Measurements from ENCODE around the gene CA5A. TPM values are rescaled to one million over a fixed set of nuclear protein-coding genes. Genes with fewer than 3 reads are reported as not detected.

Gene CA5A
- total RNA-seq, 1 donor from 2014 or later = not detected

DNA sequence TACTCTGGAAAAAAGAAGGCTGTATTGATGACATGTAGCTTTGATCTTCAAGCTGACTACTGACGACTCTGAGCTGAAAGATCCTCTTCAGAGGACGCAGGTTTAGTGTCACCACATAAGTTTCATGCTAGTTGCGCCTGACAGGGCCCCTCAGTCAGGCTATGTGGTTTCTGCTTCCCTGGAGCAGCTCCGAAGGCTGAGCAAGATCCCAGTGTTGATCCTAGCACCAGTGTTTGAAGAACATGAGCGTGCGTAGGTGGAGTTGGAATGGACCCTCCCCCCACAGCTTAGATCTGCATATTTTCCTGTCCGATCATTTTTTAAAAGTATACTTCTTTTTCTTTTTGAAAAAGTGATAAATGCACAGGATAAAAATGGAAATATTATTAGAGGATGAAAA is 32.2 kb upstream of the CA5A start:
- H3K27me3 ChIP-seq (ENCODE audit: insufficient read depth, low read length) = no peaks in the 10 kb centered on the region
- peak overlapping the region; percentile 78 for H3K4me3 Mint-ChIP-seq (ENCODE audit: unreplicated experiment)
- peaks cover 40% of the 10 kb centered on the region for H3K4me1 Mint-ChIP-seq (ENCODE audit: low read depth, unreplicated experiment)
- TF ChIP-seq, protein P1, sequence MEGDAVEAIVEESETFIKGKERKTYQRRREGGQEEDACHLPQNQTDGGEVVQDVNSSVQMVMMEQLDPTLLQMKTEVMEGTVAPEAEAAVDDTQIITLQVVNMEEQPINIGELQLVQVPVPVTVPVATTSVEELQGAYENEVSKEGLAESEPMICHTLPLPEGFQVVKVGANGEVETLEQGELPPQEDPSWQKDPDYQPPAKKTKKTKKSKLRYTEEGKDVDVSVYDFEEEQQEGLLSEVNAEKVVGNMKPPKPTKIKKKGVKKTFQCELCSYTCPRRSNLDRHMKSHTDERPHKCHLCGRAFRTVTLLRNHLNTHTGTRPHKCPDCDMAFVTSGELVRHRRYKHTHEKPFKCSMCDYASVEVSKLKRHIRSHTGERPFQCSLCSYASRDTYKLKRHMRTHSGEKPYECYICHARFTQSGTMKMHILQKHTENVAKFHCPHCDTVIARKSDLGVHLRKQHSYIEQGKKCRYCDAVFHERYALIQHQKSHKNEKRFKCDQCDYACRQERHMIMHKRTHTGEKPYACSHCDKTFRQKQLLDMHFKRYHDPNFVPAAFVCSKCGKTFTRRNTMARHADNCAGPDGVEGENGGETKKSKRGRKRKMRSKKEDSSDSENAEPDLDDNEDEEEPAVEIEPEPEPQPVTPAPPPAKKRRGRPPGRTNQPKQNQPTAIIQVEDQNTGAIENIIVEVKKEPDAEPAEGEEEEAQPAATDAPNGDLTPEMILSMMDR (IDR thresholded peaks at IDR 0.05; ENCODE audit: insufficient read depth, low read depth, low read length) = no peak
- no peak for TF ChIP-seq EZH2 (IDR thresholded peaks at IDR 0.05; ENCODE audit: insufficient read depth, low read length)
- H4K20me1 ChIP-seq (ENCODE audit: insufficient read depth, low read length) = no peaks in the 10 kb centered on the region
- H3K27me3 Mint-ChIP-seq (ENCODE audit: low read depth, unreplicated experiment) = no peaks in the 10 kb centered on the region
- H3K27ac ChIP-seq (ENCODE audit: low read depth, low read length) = peak overlapping the region; percentile 55
- DNase-seq (ENCODE audit: low read depth) (peak; percentile 93), FAIRE-seq (no peak)
- H3K27ac Mint-ChIP-seq (ENCODE audit: unreplicated experiment) = peak overlapping the region; percentile 91
- peak overlapping the region; percentile 41 for H3K9ac ChIP-seq (ENCODE audit: low read length)
- peaks cover 43% of the 10 kb centered on the region for H3K4me1 ChIP-seq (ENCODE audit: insufficient read depth, low read length)
- peak overlapping the region; percentile 44 for H3K4me2 ChIP-seq (ENCODE audit: low read length)
- peaks cover 27% of the 10 kb centered on the region for H3K36me3 Mint-ChIP-seq (ENCODE audit: low read depth, unreplicated experiment)
- peaks cover 72% of the 10 kb centered on the region for H3K79me2 ChIP-seq (ENCODE audit: insufficient read depth, low read length)
- H3K9me3 Mint-ChIP-seq (ENCODE audit: unreplicated experiment) = peaks cover 16% of the 10 kb centered on the region
- peaks cover 6% of the 10 kb centered on the region for H3K9me3 ChIP-seq (ENCODE audit: insufficient read depth, low read depth, low read length)
- H2AFZ ChIP-seq (ENCODE audit: low read depth, low read length) = no peak overlapping the region
- no peaks in the 10 kb centered on the region for H3K36me3 ChIP-seq (ENCODE audit: insufficient read depth, low read length)
- H3K4me3 ChIP-seq (ENCODE audit: insufficient read depth, low read depth, low read length) = no peak overlapping the region

DNA sequence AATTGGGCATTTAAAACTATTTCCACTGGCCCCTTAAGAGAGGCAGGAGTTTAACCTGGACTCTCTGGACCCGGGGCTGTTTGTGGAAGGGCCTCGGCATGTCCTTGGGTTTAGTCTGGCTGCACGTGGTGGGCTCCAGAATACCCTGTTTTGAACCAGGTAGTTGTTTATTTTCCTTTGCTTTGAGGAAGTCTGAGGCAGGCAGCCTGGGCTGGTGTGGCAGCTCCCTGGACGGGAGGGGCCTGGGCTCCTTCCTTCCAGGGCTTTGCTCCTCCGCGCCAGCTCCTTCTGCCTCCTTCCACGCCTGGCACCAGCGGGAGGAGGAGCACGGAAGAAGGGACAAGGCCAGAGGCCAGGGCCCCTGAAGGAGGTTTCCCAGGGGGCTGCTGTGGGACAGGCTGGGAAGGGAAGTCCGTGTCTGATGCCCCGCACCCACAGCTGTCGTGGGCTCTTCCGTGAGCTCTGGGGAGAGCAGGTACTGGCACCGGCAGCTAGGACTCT is 30.4 kb upstream of the CA5A start:
- no peaks in the 10 kb centered on the region for H3K36me3 ChIP-seq (ENCODE audit: insufficient read depth, low read length)
- peaks cover 3% of the 10 kb centered on the region for H3K9me3 ChIP-seq (ENCODE audit: insufficient read depth, low read depth, low read length)
- H3K27ac ChIP-seq (ENCODE audit: low read depth, low read length) = peak overlapping the region; percentile 63
- DNase-seq (ENCODE audit: low read depth) (no peak), FAIRE-seq (no peak)
- H3K4me1 Mint-ChIP-seq (ENCODE audit: low read depth, unreplicated experiment) = peaks cover 50% of the 10 kb centered on the region
- peak overlapping the region; percentile 58 for H3K27ac Mint-ChIP-seq (ENCODE audit: unreplicated experiment)
- H2AFZ ChIP-seq (ENCODE audit: low read depth, low read length) = no peak overlapping the region
- H3K27me3 Mint-ChIP-seq (ENCODE audit: low read depth, unreplicated experiment) = no peaks in the 10 kb centered on the region
- H3K27me3 ChIP-seq (ENCODE audit: insufficient read depth, low read length) = no peaks in the 10 kb centered on the region
- H3K79me2 ChIP-seq (ENCODE audit: insufficient read depth, low read length) = peaks cover 71% of the 10 kb centered on the region
- peaks cover 5% of the 10 kb centered on the region for H3K9me3 Mint-ChIP-seq (ENCODE audit: unreplicated experiment)
- no peak overlapping the region for H3K4me3 Mint-ChIP-seq (ENCODE audit: unreplicated experiment)
- TF ChIP-seq, protein P1 (IDR thresholded peaks at IDR 0.05; ENCODE audit: insufficient read depth, low read depth, low read length) = no peak
- TF ChIP-seq EZH2 (IDR thresholded peaks at IDR 0.05; ENCODE audit: insufficient read depth, low read length) = no peak
- peaks cover 54% of the 10 kb centered on the region for H3K4me1 ChIP-seq (ENCODE audit: insufficient read depth, low read length)
- H3K36me3 Mint-ChIP-seq (ENCODE audit: low read depth, unreplicated experiment) = peaks cover 17% of the 10 kb centered on the region
- H3K9ac ChIP-seq (ENCODE audit: low read length) = peak overlapping the region; percentile 46
- no peaks in the 10 kb centered on the region for H4K20me1 ChIP-seq (ENCODE audit: insufficient read depth, low read length)
- H3K4me3 ChIP-seq (ENCODE audit: insufficient read depth, low read depth, low read length) = no peak overlapping the region
- H3K4me2 ChIP-seq (ENCODE audit: low read length) = peak overlapping the region; percentile 48

DNA sequence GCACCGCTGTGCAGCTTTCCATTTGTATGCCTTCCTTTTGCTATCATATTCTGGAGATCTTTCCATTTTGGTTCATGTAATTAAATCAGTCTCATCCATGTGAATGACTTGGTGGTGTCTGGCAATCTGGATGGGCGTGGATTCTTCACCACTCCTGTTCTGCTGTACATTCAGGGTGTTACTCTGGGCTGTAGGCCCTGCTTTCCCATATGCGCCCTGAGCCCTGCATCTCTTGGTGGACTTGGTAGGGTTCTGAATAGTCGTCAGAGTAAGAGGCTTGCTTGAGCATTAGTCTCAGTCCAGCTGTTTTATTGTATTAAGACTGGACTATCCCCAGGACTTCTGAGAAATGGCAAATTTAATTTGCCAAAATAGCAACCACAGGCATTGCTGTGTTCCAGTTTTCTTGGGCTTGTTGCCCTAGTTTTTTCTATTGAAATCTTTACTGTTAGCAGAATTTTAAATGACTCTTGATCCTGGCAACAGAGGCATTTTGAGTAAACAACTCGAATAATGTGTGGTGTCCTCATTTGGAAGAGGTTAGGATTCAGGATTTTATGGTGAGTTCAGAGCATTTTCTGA is 29.8 kb upstream of the CA5A start:
- Histone ChIP-seq H3K9ac (ENCODE audit: low read length) (peak overlapping the region; percentile 46), H3K27me3 (ENCODE audit: insufficient read depth, low read length) (no peaks in the 10 kb centered on the region), H2AFZ (ENCODE audit: low read depth, low read length) (no peak overlapping the region), H3K9me3 (ENCODE audit: insufficient read depth, low read depth, low read length) (no peaks in the 10 kb centered on the region), H3K4me1 (ENCODE audit: insufficient read depth, low read length) (peaks cover 54% of the 10 kb centered on the region), H3K4me2 (ENCODE audit: low read length) (peak overlapping the region; percentile 48), H4K20me1 (ENCODE audit: insufficient read depth, low read length) (no peaks in the 10 kb centered on the region), H3K36me3 (ENCODE audit: insufficient read depth, low read length) (no peaks in the 10 kb centered on the region), H3K4me3 (ENCODE audit: insufficient read depth, low read depth, low read length) (no peak overlapping the region), H3K79me2 (ENCODE audit: insufficient read depth, low read length) (peaks cover 70% of the 10 kb centered on the region), H3K27ac (ENCODE audit: low read depth, low read length) (peak overlapping the region; percentile 63)
- FAIRE-seq (no peak), DNase-seq (ENCODE audit: low read depth) (peak; percentile 79)
- H3K36me3 Mint-ChIP-seq (ENCODE audit: low read depth, unreplicated experiment) = peaks cover 11% of the 10 kb centered on the region
- peaks cover 52% of the 10 kb centered on the region for H3K4me1 Mint-ChIP-seq (ENCODE audit: low read depth, unreplicated experiment)
- no peak overlapping the region for H3K4me3 Mint-ChIP-seq (ENCODE audit: unreplicated experiment)
- H3K9me3 Mint-ChIP-seq (ENCODE audit: unreplicated experiment) = peaks cover 2% of the 10 kb centered on the region
- H3K27ac Mint-ChIP-seq (ENCODE audit: unreplicated experiment) = peak overlapping the region; percentile 58
- TF ChIP-seq EZH2 (IDR thresholded peaks at IDR 0.05; ENCODE audit: insufficient read depth, low read length) = no peak
- TF ChIP-seq, protein P1 (IDR thresholded peaks at IDR 0.05; ENCODE audit: insufficient read depth, low read depth, low read length) = no peak
- no peaks in the 10 kb centered on the region for H3K27me3 Mint-ChIP-seq (ENCODE audit: low read depth, unreplicated experiment)
